Spinal cord (tissue), 10 donors: ENCODE results near the gene NRGN. TPM values are rescaled to one million over a fixed set of nuclear protein-coding genes. Genes with fewer than 3 reads are reported as not detected.

ENCODE experiments used
- DNase-seq, 6 donors: peaks; one replicate each; pipeline versions ENCODE4 v3.0.0 to v3.0.0-alpha.2; 2013 to 2015; ENCODE audit warnings: low spot score in 6 of 6, low read depth in 4 of 6
- H3K27ac ChIP-seq: one replicate; pipeline ENCODE4 v1.5.1; 2013; ENCODE audit warnings: low read depth, low read length, control low read depth
- H3K27me3 ChIP-seq: one replicate; pipeline ENCODE4 v1.6.1; 2013; ENCODE audit warnings: low read length; ENCODE audit not compliant: control insufficient read depth, insufficient read depth
- H3K36me3 ChIP-seq: one replicate; pipeline ENCODE4 v1.6.1; 2013; ENCODE audit warnings: low read length; ENCODE audit not compliant: control insufficient read depth, insufficient read depth
- H3K4me1 ChIP-seq: one replicate; pipeline ENCODE4 v1.6.1; 2013; ENCODE audit warnings: low read length; ENCODE audit not compliant: control insufficient read depth, insufficient read depth
- H3K4me3 ChIP-seq: one replicate; pipeline ENCODE4 v1.5.1; 2013; ENCODE audit warnings: low read depth, low read length, control low read depth
- H3K9me3 ChIP-seq: one replicate; pipeline ENCODE4 v1.6.1; 2013; ENCODE audit warnings: low read length; ENCODE audit not compliant: control insufficient read depth, insufficient read depth
- WGBS: methylation state at CpG from one replicate; pipeline ENCODE4 v1.1.5; 2013; ENCODE audit warnings: missing lambda C conversion rate; ENCODE audit not compliant: insufficient coverage; 5-methylcytosine and 5-hydroxymethylcytosine counted together
- polyA plus RNA-seq, 2 donors: library from polyadenylated mRNA; unstranded; fragments of 120-200 nt; gene quantifications; one replicate each; pipeline ENCODE4 v1.2.1, GENCODE V29; 2013; ENCODE audit not compliant: insufficient read length in 2 of 2
- total RNA-seq, 2 donors: library from RNA; depleted of rRNA in 1 of 2; stranded (reverse); fragments of 120-200 nt in 1 of 2; fragments of >200 nt in 1 of 2; gene quantifications; one replicate each; pipeline versions ENCODE4 v1.2.3 to v1.2.4, GENCODE V29; 2013 to 2014
- donor health status: healthy.

The NRGN gene
- total and polyA plus RNA-seq, 4 donors: 1.5 to 33.3 (median 16.6) TPM

- no peak overlapping the region for H3K4me3 ChIP-seq
- no peaks in the 10 kb centered on the region for H3K9me3 ChIP-seq
- no peak for DNase-seq
- no peak overlapping the region for H3K27ac ChIP-seq
- H3K36me3 ChIP-seq: no peaks in the 10 kb centered on the region
- WGBS: 23% methylated on average over 9 of the region's 14 CpGs
- peaks cover 99% of the 10 kb centered on the region for H3K27me3 ChIP-seq
- H3K4me1 ChIP-seq: peaks cover 34% of the 10 kb centered on the region
These were observed 7.8 kb downstream of the NRGN start for GRCh38 chr11:124747406-124748099.

GRCh38 chr11:124748100-124748418, 8.3 kb downstream of the NRGN start:
- H3K4me3 ChIP-seq: no peak overlapping the region
- DNase-seq: no peak
- H3K27ac ChIP-seq: no peak overlapping the region
- H3K4me1 ChIP-seq: peaks cover 34% of the 10 kb centered on the region
- WGBS: 25% methylated on average over 5 of the region's 7 CpGs
- H3K27me3 ChIP-seq: peaks cover 99% of the 10 kb centered on the region
- H3K36me3 ChIP-seq: no peaks in the 10 kb centered on the region
- no peaks in the 10 kb centered on the region for H3K9me3 ChIP-seq

- Histone ChIP-seq H3K36me3 (peaks cover 2% of the 10 kb centered on the region), H3K4me1 (peaks cover 34% of the 10 kb centered on the region), H3K27ac (no peak overlapping the region), H3K9me3 (no peaks in the 10 kb centered on the region), H3K27me3 (peaks cover 100% of the 10 kb centered on the region), H3K4me3 (no peak overlapping the region)
- WGBS: 15% methylated on average over 5 of the region's 12 CpGs
- no peak for DNase-seq
These were observed 9.0 kb downstream of the NRGN start for GRCh38 chr11:124748481-124749343.

GRCh38 chr11:124749912-124750311, 10.2 kb downstream of the NRGN start:
- WGBS: no CpG with 5 or more reads among the region's 1 CpG
- H3K4me1 ChIP-seq: peaks cover 34% of the 10 kb centered on the region
- peaks cover 99% of the 10 kb centered on the region for H3K27me3 ChIP-seq

GRCh38 chr11:124751391-124751740, 11.6 kb downstream of the NRGN start:
- H3K9me3 ChIP-seq: no peaks in the 10 kb centered on the region

More at GRCh38 chr11:124749912-124750311, 10.2 kb downstream of the NRGN start:
- Histone ChIP-seq H3K36me3 (peaks cover 3% of the 10 kb centered on the region), H3K27ac (no peak overlapping the region), H3K4me3 (no peak overlapping the region), H3K9me3 (no peaks in the 10 kb centered on the region)
- DNase-seq: no peak

GRCh38 chr11:124751741-124752470, 12.2 kb downstream of the NRGN start, which contains the start of gene VSIG2:
VSIG2 (minus strand) TSS chr11:124752255; CDS start chr11:124752137, 118 bp downstream.
- WGBS: 11% methylated on average over 37 of the region's 42 CpGs
- Histone ChIP-seq H3K4me1 (peaks cover 14% of the 10 kb centered on the region), H3K36me3 (peaks cover 3% of the 10 kb centered on the region), H3K9me3 (no peaks in the 10 kb centered on the region), H3K27ac (no peak within 1 kb of the TSS), H3K4me3 (no peak within 1 kb of the TSS), H3K27me3 (peaks cover 96% of the 10 kb centered on the region)
- DNase-seq: no peak

More at GRCh38 chr11:124751391-124751740, 11.6 kb downstream of the NRGN start:
- DNase-seq: no peak
- Histone ChIP-seq H3K4me3 (no peak overlapping the region), H3K36me3 (peaks cover 3% of the 10 kb centered on the region), H3K4me1 (peaks cover 20% of the 10 kb centered on the region), H3K27me3 (peaks cover 96% of the 10 kb centered on the region), H3K27ac (no peak overlapping the region)
- WGBS: 17% methylated on average over 9 of the region's 11 CpGs

GRCh38 chr11:124752471-124753102, 12.8 kb downstream of the NRGN start:
- Histone ChIP-seq H3K36me3 (peaks cover 3% of the 10 kb centered on the region), H3K4me3 (no peak overlapping the region), H3K27ac (no peak overlapping the region), H3K27me3 (peaks cover 96% of the 10 kb centered on the region), H3K4me1 (peaks cover 9% of the 10 kb centered on the region), H3K9me3 (no peaks in the 10 kb centered on the region)
- DNase-seq: no peak
- 18% methylated on average over 5 of the region's 10 CpGs for WGBS

GRCh38 chr11:124753205-124753604, 13.5 kb downstream of the NRGN start:
- H3K27me3 ChIP-seq: peaks cover 96% of the 10 kb centered on the region
- no peaks in the 10 kb centered on the region for H3K9me3 ChIP-seq
- H3K4me3 ChIP-seq: no peak overlapping the region
- H3K27ac ChIP-seq: no peak overlapping the region
- peaks cover 11% of the 10 kb centered on the region for H3K4me1 ChIP-seq
- H3K36me3 ChIP-seq: peaks cover 3% of the 10 kb centered on the region
- no peak for DNase-seq

GRCh38 chr11:124753624-124754023, 13.9 kb downstream of the NRGN start:
- Histone ChIP-seq H3K36me3 (peaks cover 3% of the 10 kb centered on the region), H3K4me1 (peaks cover 15% of the 10 kb centered on the region), H3K4me3 (no peak overlapping the region), H3K9me3 (no peaks in the 10 kb centered on the region), H3K27me3 (peaks cover 96% of the 10 kb centered on the region), H3K27ac (no peak overlapping the region)
- no peak for DNase-seq
- 70% methylated on average over 6 of the region's 7 CpGs for WGBS
